Esophagus squamous epithelium (tissue), 5 donors: ENCODE measurements around the gene FBXL7. TPM values are rescaled to one million over a fixed set of nuclear protein-coding genes. Genes with fewer than 3 reads are reported as not detected.

Experiments
- DNase-seq: peaks from one replicate; lab custom pipeline; 2025; lab: John Stamatoyannopoulos, UW
- H3K27ac ChIP-seq, 4 donors: fragments of 200-600 bp; sonication (generic); one replicate each; pipeline ENCODE4 v1.5.1; 2016 to 2019; ENCODE audit warnings: mild to moderate bottlenecking in 1 of 4
- H3K27me3 ChIP-seq, 4 donors: fragments of 200-600 bp; sonication (generic); 1 replicate in 3 of 4; 2 replicates in 1 of 4; pipeline versions ENCODE4 v1.5.1 to v1.6.0; 2017 to 2021; ENCODE audit warnings: antibody characterized with exemption in 1 of 4
- H3K36me3 ChIP-seq, 3 donors: fragments of 200-600 bp; sonication (generic); one replicate each; pipeline ENCODE4 v1.5.1; 2016 to 2019
- H3K4me1 ChIP-seq, 3 donors: fragments of 200-600 bp; sonication (generic); one replicate each; pipeline ENCODE4 v1.5.1; 2017 to 2019
- H3K4me3 ChIP-seq, 4 donors: fragments of 200-600 bp; sonication (generic); 1 replicate in 3 of 4; 2 replicates in 1 of 4; pipeline ENCODE4 v1.5.1; 2016 to 2019; ENCODE audit warnings: mild to moderate bottlenecking in 2 of 4, moderate library complexity in 1 of 4
- H3K9me3 ChIP-seq, 3 donors: fragments of 200-600 bp; sonication (generic); one replicate each; pipeline ENCODE4 v1.5.1; 2016 to 2019
- POLR2A ChIP-seq, 4 donors: fragments of 450-650 bp; IDR thresholded peaks; one replicate each; pipeline ENCODE4 v1.6.1; 2017; ENCODE audit warnings: antibody characterized with exemption in 4 of 4, mild to moderate bottlenecking in 4 of 4, moderate library complexity in 3 of 4
- WGBS, 2 donors: methylation state at CpG; one replicate each; pipeline ENCODE4 v1.1.5; 2018; 5-methylcytosine and 5-hydroxymethylcytosine counted together
- intact Hi-C: fragments of 100-400 bp; cut with DNase I; formaldehyde crosslinking; loops from one replicate; pipeline ENCODE4 v1.15.0; 2022
- total RNA-seq, 4 donors: library from RNA; depleted of rRNA; stranded (reverse); fragments of >200 nt; gene quantifications; one replicate each; pipeline ENCODE4 v1.1.0, GENCODE V29; 2016
- TF ChIP-seq, protein P1 (sequence below), 6 experiments: fragments of 450-650 bp in 4 of 6; fragments of 200-600 bp in 2 of 6; sonication (generic) in 2 of 6; IDR thresholded peaks; one replicate each; pipeline ENCODE4 v1.5.1; 2016 to 2019; ENCODE audit warnings: antibody characterized with exemption in 6 of 6, mild to moderate bottlenecking in 4 of 6, moderate library complexity in 4 of 6
- donor health status: DM: yes; HTN: yes; CAD: no.

The FBXL7 gene
- total RNA-seq, 4 donors from 2014 or later = 0.68 to 15.1 (median 2.8) TPM

DNA sequence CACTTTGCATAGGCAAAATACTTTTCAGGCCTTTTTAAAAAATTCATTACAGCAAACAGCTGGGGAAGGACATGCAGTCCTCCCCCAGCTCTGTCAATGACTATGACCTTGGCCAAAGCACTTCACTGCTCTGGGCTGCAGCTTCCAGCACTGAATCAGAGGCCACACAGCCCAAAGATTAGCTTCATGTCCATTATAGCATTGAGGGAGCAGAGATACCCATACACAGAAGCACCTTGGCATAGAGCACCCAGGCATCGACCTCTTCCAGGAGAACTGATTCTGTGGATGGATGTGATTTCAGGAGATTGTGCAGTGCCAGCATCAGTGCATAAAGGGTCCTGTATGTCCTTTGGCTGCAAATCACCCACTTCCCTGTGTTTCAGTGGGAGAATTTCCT lies 437.7 kb downstream of the FBXL7 start:
- peaks cover 0 to 34% (median 0%) of the 10 kb centered on the region in 3 donors for H3K36me3 ChIP-seq
- DNase-seq = no peak
- H3K4me1 ChIP-seq = no peaks in the 10 kb centered on the region
- H3K27ac ChIP-seq = no peak overlapping the region
- H3K4me3 ChIP-seq = no peak overlapping the region
- H3K27me3 ChIP-seq = no peaks in the 10 kb centered on the region
- intact Hi-C loops = no loop called here
- 100% methylated on average over 1 of the region's 1 CpG; no CpG with 5 or more reads in 1 of the 2 donors for WGBS, 2 donors
- no peaks in the 10 kb centered on the region for H3K9me3 ChIP-seq
- no peak for TF ChIP-seq POLR2A (IDR thresholded peaks at IDR 0.05)
- TF ChIP-seq, protein P1, sequence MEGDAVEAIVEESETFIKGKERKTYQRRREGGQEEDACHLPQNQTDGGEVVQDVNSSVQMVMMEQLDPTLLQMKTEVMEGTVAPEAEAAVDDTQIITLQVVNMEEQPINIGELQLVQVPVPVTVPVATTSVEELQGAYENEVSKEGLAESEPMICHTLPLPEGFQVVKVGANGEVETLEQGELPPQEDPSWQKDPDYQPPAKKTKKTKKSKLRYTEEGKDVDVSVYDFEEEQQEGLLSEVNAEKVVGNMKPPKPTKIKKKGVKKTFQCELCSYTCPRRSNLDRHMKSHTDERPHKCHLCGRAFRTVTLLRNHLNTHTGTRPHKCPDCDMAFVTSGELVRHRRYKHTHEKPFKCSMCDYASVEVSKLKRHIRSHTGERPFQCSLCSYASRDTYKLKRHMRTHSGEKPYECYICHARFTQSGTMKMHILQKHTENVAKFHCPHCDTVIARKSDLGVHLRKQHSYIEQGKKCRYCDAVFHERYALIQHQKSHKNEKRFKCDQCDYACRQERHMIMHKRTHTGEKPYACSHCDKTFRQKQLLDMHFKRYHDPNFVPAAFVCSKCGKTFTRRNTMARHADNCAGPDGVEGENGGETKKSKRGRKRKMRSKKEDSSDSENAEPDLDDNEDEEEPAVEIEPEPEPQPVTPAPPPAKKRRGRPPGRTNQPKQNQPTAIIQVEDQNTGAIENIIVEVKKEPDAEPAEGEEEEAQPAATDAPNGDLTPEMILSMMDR (IDR thresholded peaks at IDR 0.05) = no peak

DNA sequence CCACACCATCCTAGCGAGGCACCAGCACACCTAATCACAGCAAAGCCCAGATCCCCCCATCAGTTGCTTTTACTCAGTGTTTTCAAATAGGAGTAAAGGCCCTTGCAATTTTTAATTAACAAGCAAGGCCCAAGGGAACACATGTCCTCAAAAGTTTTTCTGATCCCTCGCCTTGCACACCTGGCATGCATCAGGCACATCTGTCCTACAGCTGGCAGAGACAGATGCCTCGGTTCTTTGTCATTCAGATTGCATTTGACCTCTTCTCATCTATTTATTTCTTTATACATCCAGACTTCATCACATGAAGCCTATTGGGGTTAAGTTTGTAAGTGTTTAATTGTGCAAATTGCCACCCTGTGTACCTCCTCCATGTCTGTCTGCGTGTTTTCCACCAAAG lies 438.2 kb downstream of the FBXL7 start:
- no peak for DNase-seq
- TF ChIP-seq POLR2A (IDR thresholded peaks at IDR 0.05) = no peak
- TF ChIP-seq, protein P1 (IDR thresholded peaks at IDR 0.05) = no peak
- 80 to 82% methylated on average over 4 of the region's 4 CpGs for WGBS, 2 donors
- H3K27me3 ChIP-seq = no peaks in the 10 kb centered on the region
- intact Hi-C loops = no loop called here
- H3K36me3 ChIP-seq = peaks cover 0 to 34% (median 0%) of the 10 kb centered on the region in 3 donors
- H3K9me3 ChIP-seq = no peaks in the 10 kb centered on the region
- no peak overlapping the region for H3K4me3 ChIP-seq
- H3K27ac ChIP-seq = no peak overlapping the region
- no peaks in the 10 kb centered on the region for H3K4me1 ChIP-seq

DNA sequence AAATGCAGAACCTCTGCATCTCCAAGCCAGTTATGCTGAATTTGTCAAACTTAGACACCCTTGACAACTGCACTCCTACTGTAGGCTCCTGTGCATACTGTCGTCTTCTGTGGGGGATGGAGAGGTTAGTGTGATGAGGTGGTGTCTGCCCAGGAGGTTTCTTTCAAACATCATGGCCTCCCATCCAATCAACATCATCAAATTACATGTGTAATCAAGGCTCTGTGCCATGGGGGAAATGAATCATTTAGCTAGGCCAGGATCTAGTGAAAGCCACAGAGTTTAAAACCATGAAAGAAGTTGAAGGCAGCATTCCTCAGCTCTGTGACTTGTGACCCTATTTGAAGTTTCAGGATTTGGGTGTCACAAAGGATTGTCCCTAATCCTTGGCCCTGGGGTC lies 439.0 kb downstream of the FBXL7 start:
- no peak overlapping the region for H3K27ac ChIP-seq
- H3K4me1 ChIP-seq = no peaks in the 10 kb centered on the region
- H3K27me3 ChIP-seq = no peaks in the 10 kb centered on the region
- 67 to 78% methylated on average over 1 of the region's 1 CpG for WGBS, 2 donors
- DNase-seq = no peak
- TF ChIP-seq, protein P1 (IDR thresholded peaks at IDR 0.05) = no peak
- TF ChIP-seq POLR2A (IDR thresholded peaks at IDR 0.05) = no peak
- intact Hi-C loops = no loop called here
- no peak overlapping the region for H3K4me3 ChIP-seq
- H3K9me3 ChIP-seq = no peaks in the 10 kb centered on the region
- H3K36me3 ChIP-seq = peaks cover 0 to 34% (median 0%) of the 10 kb centered on the region in 3 donors

- Histone ChIP-seq H3K4me3 (no peak overlapping the region), H3K27ac (no peak overlapping the region), H3K9me3 (no peaks in the 10 kb centered on the region), H3K27me3 (no peaks in the 10 kb centered on the region), H3K36me3 (peaks cover 0 to 32% (median 0%) of the 10 kb centered on the region in 3 donors), H3K4me1 (no peaks in the 10 kb centered on the region)
- no peak for DNase-seq
- intact Hi-C loops = no loop called here
- TF ChIP-seq, protein P1 (IDR thresholded peaks at IDR 0.05) = no peak
- TF ChIP-seq POLR2A (IDR thresholded peaks at IDR 0.05) = no peak
- WGBS, 2 donors = 91 to 98% methylated on average over 3 of the region's 3 CpGs
These were observed 440.9 kb downstream of the FBXL7 start for GRCh38 chr5:15940905-15941304.

GRCh38 chr5:15943487-15943886 lies 443.5 kb downstream of the FBXL7 start:
- Histone ChIP-seq H3K27ac (no peak overlapping the region), H3K4me1 (no peaks in the 10 kb centered on the region), H3K9me3 (no peaks in the 10 kb centered on the region), H3K4me3 (no peak overlapping the region), H3K27me3 (no peaks in the 10 kb centered on the region), H3K36me3 (peaks cover 0 to 7% (median 0%) of the 10 kb centered on the region in 3 donors)
- TF ChIP-seq, protein P1 (IDR thresholded peaks at IDR 0.05) = no peak
- no peak for TF ChIP-seq POLR2A (IDR thresholded peaks at IDR 0.05)
- 76 to 79% methylated on average over 2 of the region's 2 CpGs for WGBS, 2 donors
- intact Hi-C loops = no loop called here
- no peak for DNase-seq
